G401 (cell line): ENCODE results near the gene LRRC73. TPM values are rescaled to one million over a fixed set of nuclear protein-coding genes. Genes with fewer than 3 reads are reported as not detected.
A peak's percentile ranks its signal among the peaks of the same experiment; 100 is the strongest.

Experiments used
- DNase-seq: peaks from one replicate; pipeline ENCODE4 v3.0.0-alpha.2; 2015; ENCODE audit warnings: low spot score
- in situ Hi-C: cut with HindIII; loops from 2 replicates; pipeline ENCODE4 v1.10.0; 2016; ENCODE audit warnings: low sequenced_read_pairs, mixed read lengths
- total RNA-seq: library from RNA; depleted of rRNA; stranded (reverse); fragments of >200 nt; shearing (Covaris generic); gene quantifications from 2 replicates; pipeline ENCODE4 v1.2.3, GENCODE V29; 2014

The LRRC73 gene
- total RNA-seq, 1 experiment from 2014 or later = 0.03 TPM

DNA sequence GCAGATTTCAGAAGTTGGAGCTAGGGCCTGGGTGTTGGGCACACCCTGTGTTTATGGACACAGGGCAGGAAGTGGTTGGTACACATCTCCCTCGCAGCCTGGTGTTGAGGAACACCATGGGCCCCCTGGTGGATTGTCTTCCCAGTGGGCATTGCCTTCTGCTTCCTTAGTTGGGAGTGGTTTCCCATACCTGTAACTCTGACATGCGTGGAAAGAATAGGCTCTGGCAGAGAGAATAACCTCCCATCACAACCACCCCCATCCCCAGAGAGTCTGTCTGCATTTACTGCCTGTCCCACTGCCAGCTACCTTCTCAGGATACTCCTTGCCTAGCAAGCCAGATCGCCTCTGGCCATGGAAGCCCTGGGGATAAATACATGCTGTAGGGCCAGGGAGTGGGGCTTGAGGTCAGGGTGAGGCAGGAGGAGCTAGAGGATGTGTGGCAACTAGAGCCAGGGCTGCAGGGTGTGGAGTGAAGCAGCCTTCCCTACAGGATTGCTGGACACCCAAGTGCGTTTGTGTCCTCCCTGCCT is 14.7 kb downstream of the LRRC73 start:
- DNase-seq = no peak
- in situ Hi-C loops = no loop called here

DNA sequence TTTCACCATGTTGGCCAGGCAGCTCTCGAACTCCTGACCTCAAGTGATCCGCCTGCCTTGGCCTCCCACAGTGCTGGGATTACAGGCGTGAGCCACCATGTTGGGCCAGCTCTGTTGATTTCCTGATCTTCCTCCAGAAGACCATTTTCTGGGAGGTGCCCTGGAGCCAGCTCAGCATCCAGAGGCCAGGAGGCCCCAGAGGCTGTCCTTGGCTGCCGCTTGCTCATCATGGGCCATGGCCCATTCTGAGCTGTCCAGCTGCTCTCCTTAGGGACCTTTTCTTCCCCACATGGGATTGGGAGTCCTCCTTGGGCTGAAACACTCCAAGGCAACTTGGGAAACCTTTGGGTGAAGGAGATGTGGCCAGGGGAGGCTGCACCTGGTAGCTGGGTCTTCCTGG is 15.4 kb downstream of the LRRC73 start:
- no peak for DNase-seq
- in situ Hi-C loops = no loop called here

DNA sequence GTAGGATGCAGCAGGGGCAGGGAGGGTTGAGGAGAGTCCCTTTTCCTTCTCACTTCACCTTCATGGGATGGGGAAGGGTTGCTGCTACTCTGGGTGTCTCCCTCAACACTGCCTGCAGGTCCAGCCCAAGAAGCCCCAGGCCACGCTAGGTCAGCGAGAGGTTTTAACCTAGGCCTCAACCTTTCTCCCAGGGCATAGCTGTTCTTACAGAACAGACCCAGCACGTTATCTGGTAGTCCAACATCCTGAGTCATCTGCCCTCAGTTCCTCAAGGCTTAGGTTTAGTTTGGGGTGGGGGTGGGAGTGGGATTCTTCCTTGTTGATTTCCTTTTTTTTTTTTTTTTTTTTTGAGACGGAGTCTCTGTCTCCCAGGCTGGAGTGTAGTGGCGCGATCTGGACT is 15.8 kb downstream of the LRRC73 start:
- in situ Hi-C loops = no loop called here
- no peak for DNase-seq

- in situ Hi-C loops = no loop called here
These were observed 16.3 kb downstream of the LRRC73 start for GRCh38 chr6:43493833-43494232.

DNA sequence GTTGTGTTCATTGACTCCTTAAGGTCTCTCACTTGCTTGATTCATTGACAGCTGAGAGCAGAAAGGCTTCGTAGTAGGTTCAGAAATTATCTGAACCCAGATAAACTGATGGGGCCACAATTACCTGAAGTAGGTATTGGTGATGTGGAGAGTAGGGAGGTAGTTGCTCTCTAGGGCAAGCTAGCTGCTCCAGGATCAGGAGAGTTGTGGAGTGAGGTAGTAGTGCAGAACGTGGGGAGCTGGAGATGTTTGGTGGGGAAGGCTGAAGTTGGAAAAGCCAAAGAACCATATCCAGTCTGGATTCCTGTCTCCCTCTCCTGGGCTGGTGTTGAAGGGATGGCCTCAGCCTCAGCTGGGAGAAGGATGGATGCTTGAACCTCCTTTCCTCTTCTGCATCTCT is 16.9 kb downstream of the LRRC73 start:
- in situ Hi-C loops = no loop called here
- no peak for DNase-seq

More at GRCh38 chr6:43493833-43494232, 16.3 kb downstream of the LRRC73 start:
- DNase-seq = no peak

- in situ Hi-C loops = no loop called here
- no peak for DNase-seq
These were observed 17.5 kb downstream of the LRRC73 start for GRCh38 chr6:43492673-43493072.

DNA sequence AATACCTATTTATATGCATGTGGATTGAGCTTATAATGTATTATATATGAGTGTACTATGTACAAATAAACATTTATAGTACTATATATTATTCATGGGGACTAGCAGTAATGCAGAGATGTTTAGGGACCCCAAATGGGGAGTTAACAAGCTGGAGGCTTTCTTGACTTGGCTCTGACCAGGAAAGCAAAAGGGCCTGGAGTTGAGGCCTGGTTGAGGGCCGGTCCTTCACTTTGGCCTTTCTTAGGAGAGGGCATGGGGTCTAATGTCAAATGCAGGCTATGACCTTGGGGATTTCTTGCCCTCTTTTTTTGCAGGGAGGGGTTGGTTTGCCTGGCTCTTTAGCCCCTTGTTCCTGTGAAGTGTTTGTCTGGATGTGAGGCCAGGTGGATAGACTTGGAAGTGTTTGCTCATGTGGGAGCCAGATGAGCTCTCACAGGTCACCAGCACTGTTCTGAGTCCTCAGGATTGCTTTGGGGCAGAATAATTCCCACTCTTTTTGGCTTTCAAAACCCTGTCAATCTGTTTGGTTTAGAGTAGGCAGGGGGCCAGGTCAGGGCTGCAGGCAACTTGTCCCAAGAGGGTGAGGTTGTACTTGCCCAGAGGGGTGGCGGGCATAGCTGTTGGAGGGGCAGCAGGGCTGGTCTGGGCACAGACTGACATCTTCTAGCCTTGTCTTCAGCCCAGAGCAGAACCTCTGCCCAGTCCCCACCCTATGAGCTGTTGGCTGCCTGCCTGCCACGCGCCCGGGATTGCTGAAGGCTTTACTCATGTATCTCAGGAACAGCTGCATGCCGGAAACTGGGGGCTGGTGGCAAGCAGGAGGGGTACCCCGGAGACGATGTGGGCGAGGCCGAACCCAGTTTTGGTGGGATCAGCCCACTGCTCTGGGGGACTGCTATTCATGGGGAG is 18.1 kb downstream of the LRRC73 start:
- peak; percentile 31 for DNase-seq
- in situ Hi-C loops = no loop called here

DNA sequence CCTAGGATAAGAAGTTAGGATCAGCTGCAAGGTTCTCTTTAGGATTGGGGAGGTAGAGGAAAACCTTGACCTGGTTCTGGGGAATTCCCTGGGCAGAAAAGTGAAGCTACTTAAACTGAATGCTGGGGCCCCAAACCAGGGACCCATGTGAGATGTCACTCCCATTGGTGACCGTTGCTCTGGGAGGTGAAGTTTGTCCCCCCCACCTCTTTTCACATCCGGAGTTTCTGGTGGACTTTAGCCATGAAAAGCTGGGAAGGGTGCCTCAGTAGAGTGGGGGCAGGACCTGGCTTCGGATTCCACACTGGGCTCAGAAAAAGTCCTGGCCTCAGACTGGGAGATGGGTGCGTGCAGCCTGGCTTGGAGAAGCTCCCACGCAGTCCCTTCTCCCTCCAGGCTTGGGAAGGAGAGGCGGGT is 19.6 kb downstream of the LRRC73 start:
- DNase-seq = no peak
- in situ Hi-C loops = no loop called here

GRCh38 chr6:43489277-43490072 is 20.7 kb downstream of the LRRC73 start:
- in situ Hi-C loops = no loop called here
- no peak for DNase-seq

- in situ Hi-C loops = no loop called here
- DNase-seq = no peak
These were observed 21.4 kb downstream of the LRRC73 start for GRCh38 chr6:43488667-43489276.

DNA sequence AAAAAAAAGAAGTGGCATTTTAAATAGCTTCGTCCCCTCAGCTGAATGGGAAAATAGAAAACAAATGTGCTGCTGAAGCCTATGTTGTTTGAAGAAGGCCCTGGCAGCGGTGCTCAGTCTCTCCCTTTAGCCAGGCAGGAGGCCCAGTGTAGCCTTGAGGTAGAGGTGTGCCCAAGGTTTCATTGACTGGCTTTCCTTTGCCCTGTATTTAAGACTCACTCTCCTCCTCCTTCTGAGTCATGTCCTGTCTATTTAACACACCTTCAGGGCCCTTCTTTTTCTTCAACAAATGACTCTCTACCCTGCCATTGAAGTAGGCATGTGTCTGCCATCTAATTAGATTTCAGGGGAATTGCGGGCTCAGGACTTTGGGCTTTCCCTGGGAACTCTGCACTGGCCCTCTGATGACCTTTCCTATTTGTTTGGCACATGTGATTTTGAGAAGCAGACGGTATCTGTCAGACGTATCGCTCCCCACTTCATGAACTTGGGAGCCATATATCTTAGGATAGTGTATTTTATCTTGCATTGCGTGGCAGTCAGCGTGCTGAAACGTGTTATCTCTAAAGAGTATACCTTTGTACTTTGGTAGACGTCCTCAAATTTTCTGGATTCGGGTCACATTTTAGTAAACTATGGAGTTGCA is 28.4 kb downstream of the LRRC73 start:
- no peak for DNase-seq
- in situ Hi-C loops = no loop called here

- no peak for DNase-seq
- in situ Hi-C loops = no loop called here
These were observed 29.1 kb downstream of the LRRC73 start for GRCh38 chr6:43481075-43481474.

DNA sequence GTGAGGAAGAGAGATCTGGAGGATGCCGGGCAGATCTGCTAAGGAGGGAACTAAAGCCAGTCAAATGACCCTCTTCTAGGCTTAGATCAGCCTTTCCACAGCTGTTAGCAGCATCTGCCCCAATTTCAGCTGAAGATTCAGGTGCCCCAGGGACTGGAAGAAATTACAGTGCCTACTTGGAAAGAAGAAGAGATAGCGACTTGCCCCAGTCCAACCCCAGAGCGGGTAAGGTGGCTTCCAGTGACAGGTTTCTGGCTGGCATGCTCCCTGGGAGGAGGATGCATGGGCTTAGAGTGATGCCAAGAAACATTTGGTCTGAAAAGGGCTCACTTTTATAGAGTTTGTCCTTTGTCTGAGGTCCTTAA is 32.2 kb downstream of the LRRC73 start:
- DNase-seq = no peak
- in situ Hi-C loops = no loop called here

GRCh38 chr6:43477235-43478007 is 32.7 kb downstream of the LRRC73 start, which contains the start of gene TJAP1:
Gene TJAP1, plus strand, starts transcription at chr6:43477570. Its CDS starts 21,432 bp downstream, at chr6:43499002.
- in situ Hi-C loops = no loop called here
- DNase-seq = peak; percentile 96

GRCh38 chr6:43476746-43477145 is 33.4 kb downstream of the LRRC73 start:
- in situ Hi-C loops = no loop called here
- no peak for DNase-seq

DNA sequence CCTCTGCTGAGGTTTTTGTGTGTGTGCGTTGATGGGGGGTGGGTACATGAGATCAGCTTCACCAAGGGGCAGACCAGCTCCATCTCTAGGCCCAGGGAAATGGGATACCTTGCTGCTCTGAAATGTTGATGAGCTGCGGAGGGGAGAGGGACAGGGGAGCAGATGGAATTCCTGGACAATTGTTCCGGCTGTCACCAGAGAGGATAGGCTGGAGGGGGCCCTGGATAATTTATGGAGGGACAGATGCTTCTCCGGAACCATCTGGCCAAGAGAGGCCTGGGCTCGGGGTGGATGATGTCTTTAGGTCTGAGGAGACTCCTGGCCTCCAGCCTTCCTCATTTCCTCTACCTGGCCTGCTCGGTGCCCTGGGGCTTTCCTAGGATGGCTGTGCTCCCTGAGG is 34.6 kb downstream of the LRRC73 start:
- in situ Hi-C loops = no loop called here
- DNase-seq = no peak

DNA sequence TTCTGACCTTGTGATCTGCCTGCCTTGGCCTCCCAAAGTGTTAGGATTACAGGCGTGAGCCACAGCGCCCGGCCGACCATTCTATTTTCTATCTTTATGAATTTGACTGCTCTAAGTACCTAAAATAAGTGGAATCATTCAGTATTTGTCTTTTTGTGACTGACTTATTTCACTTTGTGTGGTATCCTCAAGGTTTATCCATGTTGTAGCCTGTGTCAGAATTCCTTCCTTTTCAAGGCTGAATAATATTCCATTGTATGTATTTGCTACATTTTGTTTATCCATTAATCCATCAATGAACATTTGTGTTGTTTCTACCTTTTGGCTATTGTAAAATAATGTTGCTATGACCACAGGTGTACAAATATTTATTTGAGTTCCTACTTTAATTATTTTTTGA is 37.6 kb downstream of the LRRC73 start:
- in situ Hi-C loops = no loop called here
- DNase-seq = no peak

GRCh38 chr6:43471399-43471798 is 38.7 kb downstream of the LRRC73 start:
- DNase-seq = no peak
- in situ Hi-C loops = no loop called here
